ENCODE results near the gene ARHGAP10.

DNA sequence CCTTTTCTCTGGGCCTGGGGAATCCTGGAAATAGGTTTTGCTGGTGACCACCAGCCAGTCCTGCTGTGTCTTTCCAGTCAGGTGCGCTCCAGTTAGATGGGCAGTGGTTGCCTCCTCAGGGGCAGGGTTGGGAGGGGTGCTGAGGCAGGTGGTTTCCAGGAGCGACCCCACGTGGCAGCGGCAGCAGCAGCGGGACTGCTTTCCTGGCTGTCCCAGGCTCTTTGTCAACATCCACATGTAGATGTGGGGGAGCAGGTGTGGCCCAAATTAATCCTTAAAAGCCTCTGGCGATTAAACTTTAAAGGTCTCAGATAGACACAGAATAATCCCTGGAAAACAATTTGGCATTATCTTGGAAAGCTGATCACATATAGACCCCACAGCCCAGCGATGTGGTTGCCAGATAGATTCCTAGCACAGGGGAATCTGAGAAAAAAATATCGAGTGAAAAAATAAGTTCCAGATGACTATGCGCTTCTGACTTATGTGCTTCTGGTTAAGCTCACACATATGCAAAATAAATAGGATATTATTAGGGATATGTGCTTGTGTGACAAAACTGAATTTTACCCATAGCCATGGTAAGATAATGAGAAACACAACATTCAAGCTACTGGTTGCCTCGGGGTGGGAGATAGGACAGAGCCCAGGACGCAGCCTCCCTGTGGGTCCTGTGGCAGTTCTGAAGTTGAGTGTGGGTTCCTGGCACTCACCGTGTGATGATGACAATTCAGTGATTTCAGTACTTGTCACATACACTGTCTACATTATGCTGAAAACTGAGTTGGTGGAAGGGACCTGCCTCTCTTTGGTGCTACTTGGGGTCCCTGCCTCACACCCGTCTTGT lies 336.4 kb downstream of the ARHGAP10 start:
- TF ChIP-seq, protein P1, sequence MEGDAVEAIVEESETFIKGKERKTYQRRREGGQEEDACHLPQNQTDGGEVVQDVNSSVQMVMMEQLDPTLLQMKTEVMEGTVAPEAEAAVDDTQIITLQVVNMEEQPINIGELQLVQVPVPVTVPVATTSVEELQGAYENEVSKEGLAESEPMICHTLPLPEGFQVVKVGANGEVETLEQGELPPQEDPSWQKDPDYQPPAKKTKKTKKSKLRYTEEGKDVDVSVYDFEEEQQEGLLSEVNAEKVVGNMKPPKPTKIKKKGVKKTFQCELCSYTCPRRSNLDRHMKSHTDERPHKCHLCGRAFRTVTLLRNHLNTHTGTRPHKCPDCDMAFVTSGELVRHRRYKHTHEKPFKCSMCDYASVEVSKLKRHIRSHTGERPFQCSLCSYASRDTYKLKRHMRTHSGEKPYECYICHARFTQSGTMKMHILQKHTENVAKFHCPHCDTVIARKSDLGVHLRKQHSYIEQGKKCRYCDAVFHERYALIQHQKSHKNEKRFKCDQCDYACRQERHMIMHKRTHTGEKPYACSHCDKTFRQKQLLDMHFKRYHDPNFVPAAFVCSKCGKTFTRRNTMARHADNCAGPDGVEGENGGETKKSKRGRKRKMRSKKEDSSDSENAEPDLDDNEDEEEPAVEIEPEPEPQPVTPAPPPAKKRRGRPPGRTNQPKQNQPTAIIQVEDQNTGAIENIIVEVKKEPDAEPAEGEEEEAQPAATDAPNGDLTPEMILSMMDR (IDR thresholded peaks at IDR 0.05; ENCODE audit: low read depth, low read length) = no peak
- TF ChIP-seq POLR2A (IDR thresholded peaks at IDR 0.05; ENCODE audit: extremely low read depth, insufficient read length) (no peak), MYC (IDR thresholded peaks at IDR 0.05; ENCODE audit: low read depth, low read length) (no peak), MAX (IDR thresholded peaks at IDR 0.05; ENCODE audit: low read depth, low read length) (no peak)

All from NB4 (cell line).